Hematopoietic multipotent progenitor cell treated with erythropoietin and hydrocortisone succinate and interleukin-3 and kit ligand, for 17 days (in vitro differentiated cells): ENCODE data around the gene YBEY.
"Not testable (repeated sequence)": the region's sequence is repeated elsewhere in the genome, so short reads cannot be mapped to it uniquely, and the experiment has no call there.

Experiments
- DNase-seq: peaks from one replicate; pipeline ENCODE4 v3.0.0-alpha.2; 2015; ENCODE audit warnings: low spot score

The YBEY gene

GRCh38 chr21:46285761-46286647 lies at the start of gene YBEY:
Gene YBEY (plus strand): TSS chr21:46286342. CDS start chr21:46286914, 572 bp downstream.
- peak; percentile 80 for DNase-seq

GRCh38 chr21:46237474-46237873 lies 48.7 kb upstream of the YBEY start:
- DNase-seq, result no peak

GRCh38 chr21:46239817-46240325 lies 46.3 kb upstream of the YBEY start:
- no peak for DNase-seq

GRCh38 chr21:46241577-46241976 lies 44.6 kb upstream of the YBEY start:
- not testable (repeated sequence) for DNase-seq

GRCh38 chr21:46243325-46243724 lies 42.8 kb upstream of the YBEY start:
- DNase-seq, result no peak

- DNase-seq, result no peak
Observed at GRCh38 chr21:46243960-46244361, 42.2 kb upstream of the YBEY start.

GRCh38 chr21:46244602-46245001 lies 41.5 kb upstream of the YBEY start:
- DNase-seq, result no peak

- DNase-seq, result no peak
Observed at GRCh38 chr21:46245213-46245915, 40.8 kb upstream of the YBEY start.

GRCh38 chr21:46246345-46246744 lies 39.8 kb upstream of the YBEY start:
- no peak for DNase-seq

- no peak for DNase-seq
Observed at GRCh38 chr21:46247699-46248421, 38.3 kb upstream of the YBEY start.

- DNase-seq, result no peak
Observed at GRCh38 chr21:46248422-46248782, 37.7 kb upstream of the YBEY start.

GRCh38 chr21:46248827-46249226 lies 37.3 kb upstream of the YBEY start:
- DNase-seq, result no peak

- no peak for DNase-seq
Observed at GRCh38 chr21:46250146-46250725, 35.9 kb upstream of the YBEY start.

GRCh38 chr21:46252840-46253239 lies 33.3 kb upstream of the YBEY start:
- no peak for DNase-seq

GRCh38 chr21:46253610-46254124 lies 32.5 kb upstream of the YBEY start:
- peak; percentile 61 for DNase-seq

- no peak for DNase-seq
Observed at GRCh38 chr21:46254208-46254975, 31.8 kb upstream of the YBEY start.

- DNase-seq, result no peak
Observed at GRCh38 chr21:46255166-46255565, 31.0 kb upstream of the YBEY start.

GRCh38 chr21:46255758-46256337 lies 30.3 kb upstream of the YBEY start:
- no peak for DNase-seq

GRCh38 chr21:46256501-46256994 lies 29.6 kb upstream of the YBEY start:
- DNase-seq, result no peak

- DNase-seq, result no peak
Observed at GRCh38 chr21:46264046-46264689, 22.0 kb upstream of the YBEY start.
